Loucy (cell line): ENCODE results near the gene SMIM3.

Experiments used
- H2AFZ ChIP-seq: fragments of 200-600 bp; sonication (generic); 2 replicates; pipeline ENCODE4 v1.6.0; 2016; ENCODE audit warnings: antibody characterized with exemption, mild to moderate bottlenecking, low read length, moderate library complexity
- H3F3A ChIP-seq: fragments of 200-600 bp; 2 replicates; pipeline ENCODE4 v1.6.0; 2016; ENCODE audit warnings: antibody characterized with exemption, low read depth, mild to moderate bottlenecking
- H3K27me3 ChIP-seq: fragments of 200-600 bp; sonication (generic); 2 replicates; pipeline ENCODE4 v1.6.1; 2014; ENCODE audit warnings: low read length, mild to moderate bottlenecking; ENCODE audit not compliant: insufficient read depth, poor library complexity, severe bottlenecking
- H3K36me3 ChIP-seq: fragments of 200-600 bp; sonication (generic); 2 replicates; pipeline ENCODE4 v1.6.1; 2016; ENCODE audit warnings: low read length; ENCODE audit not compliant: insufficient read depth
- H3K4me1 ChIP-seq: fragments of 200-600 bp; sonication (generic); 2 replicates; pipeline ENCODE4 v1.5.1; 2014; ENCODE audit warnings: low read length, mild to moderate bottlenecking; ENCODE audit not compliant: insufficient read depth, poor library complexity, severe bottlenecking
- H3K4me2 ChIP-seq: fragments of 200-600 bp; sonication (generic); 2 replicates; pipeline ENCODE4 v1.6.0; 2014; ENCODE audit warnings: antibody characterized with exemption, low read length, low read depth, mild to moderate bottlenecking; ENCODE audit not compliant: poor library complexity, severe bottlenecking
- H3K4me3 ChIP-seq: fragments of 200-600 bp; sonication (generic); 2 replicates; pipeline ENCODE4 v1.5.1; 2014; ENCODE audit warnings: low read length, mild to moderate bottlenecking, mixed read lengths; ENCODE audit not compliant: poor library complexity, severe bottlenecking
- H3K79me2 ChIP-seq: fragments of 200-600 bp; sonication (generic); 2 replicates; pipeline ENCODE4 v1.6.1; 2014; ENCODE audit warnings: low read length; ENCODE audit not compliant: insufficient read depth
- H3K9ac ChIP-seq: fragments of 200-600 bp; sonication (generic); 2 replicates; pipeline ENCODE4 v1.6.0; 2014; ENCODE audit warnings: mild to moderate bottlenecking, low read depth, low read length, moderate library complexity; ENCODE audit not compliant: poor library complexity, severe bottlenecking
- H3K9me2 ChIP-seq: fragments of 200-600 bp; sonication (generic); replicated peaks from 2 replicates; pipeline ENCODE4 v1.6.1; 2016; ENCODE audit warnings: low read depth, low read length, mixed read lengths
- H3K9me3 ChIP-seq: fragments of 200-600 bp; sonication (generic); 2 replicates; pipeline ENCODE4 v1.6.1; 2014; ENCODE audit warnings: mild to moderate bottlenecking, antibody characterized with exemption, low read length, low read depth; ENCODE audit not compliant: insufficient read depth
- H4K20me1 ChIP-seq: fragments of 200-600 bp; sonication (generic); 2 replicates; pipeline ENCODE4 v1.6.0; 2014; ENCODE audit warnings: antibody characterized with exemption, low read length, mild to moderate bottlenecking; ENCODE audit not compliant: insufficient read depth, poor library complexity, severe bottlenecking
- EZH2phosphoT487 ChIP-seq: fragments of 200-600 bp; IDR thresholded peaks from 2 replicates; pipeline ENCODE4 v1.6.1; 2018; ENCODE audit warnings: antibody characterized with exemption, mild to moderate bottlenecking, moderate library complexity, borderline replicate concordance
- TF ChIP-seq, protein P1 (sequence below): fragments of 200-600 bp; sonication (generic); conservative IDR thresholded peaks from 2 replicates; pipeline ENCODE4 v1.5.1; 2014; ENCODE audit warnings: mild to moderate bottlenecking, antibody characterized with exemption, low read length

SMIM3 gene

DNA sequence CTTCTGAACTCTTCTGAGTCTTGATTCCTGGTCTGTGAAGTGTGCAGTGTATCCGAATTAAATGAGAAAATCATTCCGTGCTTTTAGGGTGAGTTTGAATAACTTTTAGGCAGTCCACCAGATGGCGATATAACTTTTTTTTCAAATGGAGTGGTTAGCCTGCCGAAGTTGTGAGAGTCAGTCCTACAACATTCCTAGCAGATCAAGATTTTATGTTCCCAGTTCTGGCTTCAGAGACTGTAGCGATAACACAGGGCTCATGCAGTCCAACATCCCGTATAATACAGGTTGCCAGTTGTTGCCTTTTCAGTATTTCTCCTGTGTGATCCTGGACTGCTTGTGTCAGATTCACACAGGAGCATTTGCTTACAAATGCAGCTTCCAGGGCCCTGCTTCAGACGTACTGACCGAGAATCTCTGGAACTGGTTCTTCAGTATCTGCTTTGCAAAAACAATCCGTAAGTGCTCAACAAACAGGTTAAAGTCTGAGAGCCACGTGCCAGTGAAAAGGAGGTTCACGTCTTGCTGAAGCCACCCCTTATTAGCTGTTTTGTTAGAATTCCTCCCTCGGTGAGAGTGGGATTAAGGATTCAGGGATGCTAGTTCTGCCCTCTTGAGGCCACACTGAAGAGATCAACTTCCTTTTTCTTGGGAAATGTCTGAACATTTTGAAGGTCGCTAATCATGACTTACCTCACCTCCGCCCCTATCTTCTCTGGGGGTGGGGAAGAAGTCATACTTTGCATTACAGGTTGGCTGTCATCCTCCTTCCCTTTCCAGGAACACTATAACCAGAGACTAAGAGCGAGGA lies 22.8 kb downstream of the SMIM3 start:
- Histone ChIP-seq H3K36me3 (peaks cover 49% of the 10 kb centered on the region; the same call in 1 of the 2 replicates), H3K9me3 (no peaks in the 10 kb centered on the region), H3K4me1 (no peaks in the 10 kb centered on the region), H3K9me2 (no peaks in the 10 kb centered on the region), H3K79me2 (peaks cover 11% of the 10 kb centered on the region; the same call in 1 of the 2 replicates), H3K27me3 (no peaks in the 10 kb centered on the region), H3K9ac (no peak overlapping the region), H2AFZ (no peak overlapping the region), H3K4me2 (no peak overlapping the region), H3K4me3 (no peak overlapping the region), H4K20me1 (peaks cover 9% of the 10 kb centered on the region), H3F3A (no peaks in the 10 kb centered on the region)
- TF ChIP-seq EZH2phosphoT487, result no peak
- TF ChIP-seq, protein P1, sequence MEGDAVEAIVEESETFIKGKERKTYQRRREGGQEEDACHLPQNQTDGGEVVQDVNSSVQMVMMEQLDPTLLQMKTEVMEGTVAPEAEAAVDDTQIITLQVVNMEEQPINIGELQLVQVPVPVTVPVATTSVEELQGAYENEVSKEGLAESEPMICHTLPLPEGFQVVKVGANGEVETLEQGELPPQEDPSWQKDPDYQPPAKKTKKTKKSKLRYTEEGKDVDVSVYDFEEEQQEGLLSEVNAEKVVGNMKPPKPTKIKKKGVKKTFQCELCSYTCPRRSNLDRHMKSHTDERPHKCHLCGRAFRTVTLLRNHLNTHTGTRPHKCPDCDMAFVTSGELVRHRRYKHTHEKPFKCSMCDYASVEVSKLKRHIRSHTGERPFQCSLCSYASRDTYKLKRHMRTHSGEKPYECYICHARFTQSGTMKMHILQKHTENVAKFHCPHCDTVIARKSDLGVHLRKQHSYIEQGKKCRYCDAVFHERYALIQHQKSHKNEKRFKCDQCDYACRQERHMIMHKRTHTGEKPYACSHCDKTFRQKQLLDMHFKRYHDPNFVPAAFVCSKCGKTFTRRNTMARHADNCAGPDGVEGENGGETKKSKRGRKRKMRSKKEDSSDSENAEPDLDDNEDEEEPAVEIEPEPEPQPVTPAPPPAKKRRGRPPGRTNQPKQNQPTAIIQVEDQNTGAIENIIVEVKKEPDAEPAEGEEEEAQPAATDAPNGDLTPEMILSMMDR, result peak; percentile 53

DNA sequence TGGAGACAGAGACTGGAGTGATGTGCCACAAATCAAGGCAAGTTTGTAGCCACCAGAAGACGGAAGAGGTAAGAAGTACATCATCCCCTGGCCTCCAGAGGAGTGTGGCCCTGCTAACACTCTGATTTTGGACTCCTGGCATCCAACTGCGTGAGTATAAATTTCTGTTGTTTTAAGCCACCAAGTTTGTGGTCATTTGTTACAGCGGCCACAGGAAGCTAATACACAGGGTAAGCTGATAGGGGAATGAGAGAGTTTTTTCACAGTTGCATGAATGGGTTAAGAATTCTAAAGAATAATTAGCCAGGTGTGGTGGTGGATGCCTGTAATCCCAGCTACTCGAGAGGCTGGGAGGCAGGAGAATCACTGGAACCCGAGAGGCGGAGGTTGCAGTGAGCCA lies 25.8 kb downstream of the SMIM3 start:
- H3K9me2 ChIP-seq, result no peaks in the 10 kb centered on the region
- H3K9ac ChIP-seq, result no peak overlapping the region
- no peak overlapping the region for H3K4me3 ChIP-seq
- no peaks in the 10 kb centered on the region for H4K20me1 ChIP-seq
- peaks cover 23% of the 10 kb centered on the region; the same call in 1 of the 2 replicates for H3K36me3 ChIP-seq
- no peaks in the 10 kb centered on the region for H3K9me3 ChIP-seq
- H3K4me1 ChIP-seq, result no peaks in the 10 kb centered on the region
- H2AFZ ChIP-seq, result no peak overlapping the region
- no peak overlapping the region for H3K4me2 ChIP-seq
- 0 out of 2 replicates have a peak, but pooled peaks cover 4% of the 10 kb centered on the region for H3K79me2 ChIP-seq
- TF ChIP-seq, protein P1, result no peak
- TF ChIP-seq EZH2phosphoT487, result no peak
- no peaks in the 10 kb centered on the region for H3K27me3 ChIP-seq
- H3F3A ChIP-seq, result no peaks in the 10 kb centered on the region

DNA sequence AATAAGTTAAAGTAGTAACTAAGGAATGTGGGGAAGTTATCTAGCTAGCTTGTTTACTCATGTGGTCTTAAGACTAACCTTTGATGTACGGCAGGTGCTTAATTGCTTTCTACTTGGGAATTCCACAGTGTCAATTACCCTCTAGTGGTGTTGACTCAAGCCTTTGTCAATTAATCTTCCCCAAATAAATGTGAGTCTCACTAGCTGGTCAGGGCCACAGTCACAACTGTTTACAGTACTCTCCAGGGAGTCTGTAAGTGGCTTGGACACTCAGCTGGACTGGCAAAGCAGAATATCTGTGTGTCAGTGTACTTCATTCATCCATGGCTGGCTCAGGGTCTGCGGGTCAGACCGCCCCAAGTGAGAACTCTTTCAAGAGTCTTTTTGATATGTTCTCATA lies 30.8 kb downstream of the SMIM3 start:
- Histone ChIP-seq H3K9ac (no peak overlapping the region), H3K9me2 (no peaks in the 10 kb centered on the region), H3F3A (no peaks in the 10 kb centered on the region), H3K4me3 (no peak overlapping the region), H3K79me2 (no peaks in the 10 kb centered on the region), H3K36me3 (peaks cover 13% of the 10 kb centered on the region; the same call in 1 of the 2 replicates), H3K4me1 (peaks cover 2% of the 10 kb centered on the region), H2AFZ (no peak overlapping the region), H3K4me2 (no peak overlapping the region), H4K20me1 (no peaks in the 10 kb centered on the region), H3K27me3 (no peaks in the 10 kb centered on the region), H3K9me3 (no peaks in the 10 kb centered on the region; the same call in 1 of the 2 replicates)
- TF ChIP-seq EZH2phosphoT487, result no peak
- TF ChIP-seq, protein P1, result no peak
